ENCODE measurements around the gene ZRANB3. TPM values are rescaled to one million over a fixed set of nuclear protein-coding genes. Genes with fewer than 3 reads are reported as not detected.

ZRANB3 gene
- total RNA-seq, 1 donor from 2014 or later = 8.9 TPM

GRCh38 chr2:135335256-135335655 is 195.8 kb downstream of the ZRANB3 start:
- peaks cover 3% of the 10 kb centered on the region for H3K36me3 Mint-ChIP-seq (ENCODE audit: low read depth, unreplicated experiment)
- no peak overlapping the region for H3K27ac ChIP-seq (ENCODE audit: low read depth, low read length)
- DNase-seq (ENCODE audit: low read depth) = no peak
- no peaks in the 10 kb centered on the region for H3K36me3 ChIP-seq (ENCODE audit: insufficient read depth, low read length)
- H3K9me3 Mint-ChIP-seq (ENCODE audit: unreplicated experiment) = peaks cover 4% of the 10 kb centered on the region
- no peak overlapping the region for H3K4me3 Mint-ChIP-seq (ENCODE audit: unreplicated experiment)
- no peak overlapping the region for H2AFZ ChIP-seq (ENCODE audit: low read depth, low read length)
- H3K79me2 ChIP-seq (ENCODE audit: insufficient read depth, low read length) = no peaks in the 10 kb centered on the region
- H3K4me1 ChIP-seq (ENCODE audit: insufficient read depth, low read length) = no peaks in the 10 kb centered on the region
- FAIRE-seq = no peak
- no peak overlapping the region for H3K27ac Mint-ChIP-seq (ENCODE audit: unreplicated experiment)
- no peak overlapping the region for H3K9ac ChIP-seq (ENCODE audit: low read length)
- no peak overlapping the region for H3K4me3 ChIP-seq (ENCODE audit: insufficient read depth, low read depth, low read length)
- no peaks in the 10 kb centered on the region for H4K20me1 ChIP-seq (ENCODE audit: insufficient read depth, low read length)
- H3K27me3 Mint-ChIP-seq (ENCODE audit: low read depth, unreplicated experiment) = no peaks in the 10 kb centered on the region
- no peak for TF ChIP-seq EZH2 (IDR thresholded peaks at IDR 0.05; ENCODE audit: insufficient read depth, low read length)
- TF ChIP-seq CTCF (IDR thresholded peaks at IDR 0.05; ENCODE audit: insufficient read depth, low read depth, low read length) = no peak
- no peak overlapping the region for H3K4me2 ChIP-seq (ENCODE audit: low read length)
- no peaks in the 10 kb centered on the region for H3K9me3 ChIP-seq (ENCODE audit: insufficient read depth, low read depth, low read length)
- no peaks in the 10 kb centered on the region for H3K4me1 Mint-ChIP-seq (ENCODE audit: low read depth, unreplicated experiment)
- H3K27me3 ChIP-seq (ENCODE audit: insufficient read depth, low read length) = no peaks in the 10 kb centered on the region

- Histone ChIP-seq H3K4me2 (ENCODE audit: low read length) (no peak overlapping the region), H4K20me1 (ENCODE audit: insufficient read depth, low read length) (no peaks in the 10 kb centered on the region), H3K27me3 (ENCODE audit: insufficient read depth, low read length) (no peaks in the 10 kb centered on the region), H3K36me3 (ENCODE audit: insufficient read depth, low read length) (no peaks in the 10 kb centered on the region), H3K27ac (ENCODE audit: low read depth, low read length) (no peak overlapping the region), H3K9ac (ENCODE audit: low read length) (no peak overlapping the region), H3K4me3 (ENCODE audit: insufficient read depth, low read depth, low read length) (no peak overlapping the region), H2AFZ (ENCODE audit: low read depth, low read length) (no peak overlapping the region), H3K9me3 (ENCODE audit: insufficient read depth, low read depth, low read length) (no peaks in the 10 kb centered on the region), H3K4me1 (ENCODE audit: insufficient read depth, low read length) (no peaks in the 10 kb centered on the region), H3K79me2 (ENCODE audit: insufficient read depth, low read length) (no peaks in the 10 kb centered on the region)
- peaks cover 3% of the 10 kb centered on the region for H3K36me3 Mint-ChIP-seq (ENCODE audit: low read depth, unreplicated experiment)
- FAIRE-seq (no peak), DNase-seq (ENCODE audit: low read depth) (no peak)
- no peak overlapping the region for H3K27ac Mint-ChIP-seq (ENCODE audit: unreplicated experiment)
- no peak overlapping the region for H3K4me3 Mint-ChIP-seq (ENCODE audit: unreplicated experiment)
- no peaks in the 10 kb centered on the region for H3K27me3 Mint-ChIP-seq (ENCODE audit: low read depth, unreplicated experiment)
- TF ChIP-seq EZH2 (IDR thresholded peaks at IDR 0.05; ENCODE audit: insufficient read depth, low read length) = no peak
- TF ChIP-seq CTCF (IDR thresholded peaks at IDR 0.05; ENCODE audit: insufficient read depth, low read depth, low read length) = no peak
- H3K9me3 Mint-ChIP-seq (ENCODE audit: unreplicated experiment) = peaks cover 15% of the 10 kb centered on the region
- no peaks in the 10 kb centered on the region for H3K4me1 Mint-ChIP-seq (ENCODE audit: low read depth, unreplicated experiment)
Observed at GRCh38 chr2:135327146-135327545, 203.9 kb downstream of the ZRANB3 start.

GRCh38 chr2:135320465-135321355 is 210.3 kb downstream of the ZRANB3 start:
- Histone ChIP-seq H3K27ac (ENCODE audit: low read depth, low read length) (no peak overlapping the region), H4K20me1 (ENCODE audit: insufficient read depth, low read length) (no peaks in the 10 kb centered on the region), H3K4me3 (ENCODE audit: insufficient read depth, low read depth, low read length) (no peak overlapping the region), H3K9me3 (ENCODE audit: insufficient read depth, low read depth, low read length) (no peaks in the 10 kb centered on the region), H3K4me1 (ENCODE audit: insufficient read depth, low read length) (no peaks in the 10 kb centered on the region), H3K36me3 (ENCODE audit: insufficient read depth, low read length) (no peaks in the 10 kb centered on the region), H3K4me2 (ENCODE audit: low read length) (no peak overlapping the region), H2AFZ (ENCODE audit: low read depth, low read length) (no peak overlapping the region), H3K79me2 (ENCODE audit: insufficient read depth, low read length) (no peaks in the 10 kb centered on the region), H3K27me3 (ENCODE audit: insufficient read depth, low read length) (no peaks in the 10 kb centered on the region), H3K9ac (ENCODE audit: low read length) (no peak overlapping the region)
- Mint-ChIP-seq H3K27me3 (ENCODE audit: low read depth, unreplicated experiment) (no peaks in the 10 kb centered on the region), H3K36me3 (ENCODE audit: low read depth, unreplicated experiment) (no peaks in the 10 kb centered on the region), H3K27ac (ENCODE audit: unreplicated experiment) (no peak overlapping the region), H3K9me3 (ENCODE audit: unreplicated experiment) (no peaks in the 10 kb centered on the region), H3K4me1 (ENCODE audit: low read depth, unreplicated experiment) (no peaks in the 10 kb centered on the region), H3K4me3 (ENCODE audit: unreplicated experiment) (no peak overlapping the region)
- no peak for TF ChIP-seq CTCF (IDR thresholded peaks at IDR 0.05; ENCODE audit: insufficient read depth, low read depth, low read length)
- TF ChIP-seq EZH2 (IDR thresholded peaks at IDR 0.05; ENCODE audit: insufficient read depth, low read length) = no peak
- DNase-seq (ENCODE audit: low read depth) (no peak), FAIRE-seq (no peak)
